MM.1S (cell line): ENCODE results near the gene RANBP1.

ENCODE experiments used
- DNase-seq: peaks from one replicate; pipeline ENCODE4 v3.0.0-alpha.2; 2015
- H2AFZ ChIP-seq: fragments of 300-600 bp; sonication (generic); 2 replicates; pipeline ENCODE4 v1.6.0; 2016; ENCODE audit warnings: antibody characterized with exemption, low read length
- H3F3A ChIP-seq: fragments of 300-600 bp; sonication (generic); 2 replicates; pipeline ENCODE4 v1.6.1; 2016; ENCODE audit warnings: mild to moderate bottlenecking, antibody characterized with exemption, low read length, moderate library complexity, mixed read lengths; ENCODE audit not compliant: insufficient read depth
- H3K27ac ChIP-seq: fragments of 300-600 bp; sonication (generic); 2 replicates; pipeline ENCODE4 v1.5.1; 2016; ENCODE audit warnings: mild to moderate bottlenecking, low read length
- H3K27me3 ChIP-seq: fragments of 300-600 bp; sonication (generic); replicated peaks from 2 replicates; pipeline ENCODE4 v1.6.0; 2016; ENCODE audit warnings: low read length; ENCODE audit not compliant: insufficient read depth
- H3K36me3 ChIP-seq: fragments of 300-600 bp; sonication (generic); replicated peaks from 2 replicates; pipeline ENCODE4 v1.6.1; 2016; ENCODE audit warnings: mild to moderate bottlenecking, low read length, mixed read lengths; ENCODE audit not compliant: insufficient read depth
- H3K4me1 ChIP-seq: fragments of 300-600 bp; sonication (generic); 2 replicates; pipeline ENCODE4 v1.6.1; 2016; ENCODE audit warnings: low read length, mixed read lengths
- H3K4me2 ChIP-seq: fragments of 300-600 bp; sonication (generic); 2 replicates; pipeline ENCODE4 v1.6.0; 2016; ENCODE audit warnings: low read depth, low read length
- H3K4me3 ChIP-seq: fragments of 300-600 bp; sonication (generic); 2 replicates; pipeline ENCODE4 v1.5.1; 2016; ENCODE audit warnings: low read length, mixed read lengths
- H3K79me2 ChIP-seq: fragments of 300-600 bp; sonication (generic); 2 replicates; pipeline ENCODE4 v1.6.1; 2016; ENCODE audit warnings: mixed run types, low read length, mixed read lengths
- H3K9ac ChIP-seq: fragments of 300-600 bp; sonication (generic); 2 replicates; pipeline ENCODE4 v1.6.1; 2016; ENCODE audit warnings: low read length, mixed read lengths
- H3K9me2 ChIP-seq: fragments of 300-600 bp; sonication (generic); replicated peaks from 2 replicates; pipeline ENCODE4 v1.6.1; 2016; ENCODE audit warnings: mild to moderate bottlenecking, low read length, mixed read lengths; ENCODE audit not compliant: insufficient read depth
- H3K9me3 ChIP-seq: fragments of 300-600 bp; sonication (generic); replicated peaks from 2 replicates; pipeline ENCODE4 v1.6.1; 2016; ENCODE audit warnings: mild to moderate bottlenecking, low read length, mixed read lengths; ENCODE audit not compliant: insufficient read depth
- H4K20me1 ChIP-seq: fragments of 300-600 bp; sonication (generic); 2 replicates; pipeline ENCODE4 v1.6.1; 2016; ENCODE audit warnings: mild to moderate bottlenecking, low read length, moderate library complexity, mixed read lengths; ENCODE audit not compliant: insufficient read depth
- CTCF ChIP-seq: fragments of 300-600 bp; sonication (generic); IDR thresholded peaks from 2 replicates; pipeline ENCODE4 v1.5.1; 2016; ENCODE audit warnings: antibody characterized with exemption, low read length, mixed read lengths
- EZH2 ChIP-seq: fragments of 300-600 bp; sonication (generic); optimal IDR thresholded peaks from 2 replicates; pipeline ENCODE3; 2017; ENCODE audit warnings: low read depth, mild to moderate bottlenecking, antibody characterized with exemption, low read length, mixed read lengths
- EZH2phosphoT487 ChIP-seq: fragments of 300-600 bp; sonication (generic); IDR thresholded peaks from 2 replicates; pipeline ENCODE4 v1.6.1; 2018; ENCODE audit warnings: antibody characterized with exemption, low read length

Gene RANBP1

GRCh38 chr22:20087319-20088262 lies 28.3 kb upstream of the RANBP1 start:
- H3K4me1 ChIP-seq: no peaks in the 10 kb centered on the region
- H3K36me3 ChIP-seq: peaks cover 23% of the 10 kb centered on the region
- H3F3A ChIP-seq: no peaks in the 10 kb centered on the region
- no peaks in the 10 kb centered on the region for H3K27me3 ChIP-seq
- no peak overlapping the region for H3K4me2 ChIP-seq
- peaks cover 12% of the 10 kb centered on the region for H4K20me1 ChIP-seq
- H3K9ac ChIP-seq: no peak overlapping the region
- no peak overlapping the region for H3K27ac ChIP-seq
- peaks cover 68% of the 10 kb centered on the region for H3K79me2 ChIP-seq
- DNase-seq: no peak
- H2AFZ ChIP-seq: no peak overlapping the region
- H3K4me3 ChIP-seq: no peak overlapping the region
- no peaks in the 10 kb centered on the region for H3K9me2 ChIP-seq
- H3K9me3 ChIP-seq: no peaks in the 10 kb centered on the region
- TF ChIP-seq CTCF: no peak
- TF ChIP-seq EZH2phosphoT487: no peak
- no peak for TF ChIP-seq EZH2

GRCh38 chr22:20088263-20088648 lies 27.6 kb upstream of the RANBP1 start:
- H3K36me3 ChIP-seq: peaks cover 23% of the 10 kb centered on the region
- H3K9ac ChIP-seq: no peak overlapping the region
- no peaks in the 10 kb centered on the region for H3K27me3 ChIP-seq
- H2AFZ ChIP-seq: no peak overlapping the region
- H3K9me3 ChIP-seq: no peaks in the 10 kb centered on the region
- peaks cover 61% of the 10 kb centered on the region for H3K79me2 ChIP-seq
- H3K9me2 ChIP-seq: no peaks in the 10 kb centered on the region
- peaks cover 12% of the 10 kb centered on the region for H4K20me1 ChIP-seq
- H3K4me2 ChIP-seq: no peak overlapping the region
- H3F3A ChIP-seq: no peaks in the 10 kb centered on the region
- H3K27ac ChIP-seq: no peak overlapping the region
- no peak for TF ChIP-seq EZH2
- TF ChIP-seq EZH2phosphoT487: no peak
- TF ChIP-seq CTCF: no peak
- H3K4me1 ChIP-seq: no peaks in the 10 kb centered on the region
- DNase-seq: no peak
- no peak overlapping the region for H3K4me3 ChIP-seq

- H3K9me3 ChIP-seq: no peaks in the 10 kb centered on the region
- H3K36me3 ChIP-seq: peaks cover 23% of the 10 kb centered on the region
- H3K79me2 ChIP-seq: peaks cover 50% of the 10 kb centered on the region
- no peak for DNase-seq
- H3K9me2 ChIP-seq: no peaks in the 10 kb centered on the region
- no peak overlapping the region for H3K9ac ChIP-seq
- TF ChIP-seq EZH2 (no peak), CTCF (no peak), EZH2phosphoT487 (no peak)
- no peaks in the 10 kb centered on the region for H3K4me1 ChIP-seq
- H3K4me3 ChIP-seq: no peak overlapping the region
- no peak overlapping the region for H3K27ac ChIP-seq
- H2AFZ ChIP-seq: no peak overlapping the region
- no peaks in the 10 kb centered on the region for H3K27me3 ChIP-seq
- H4K20me1 ChIP-seq: peaks cover 8% of the 10 kb centered on the region
- H3K4me2 ChIP-seq: no peak overlapping the region
- H3F3A ChIP-seq: no peaks in the 10 kb centered on the region
Measured at GRCh38 chr22:20089226-20089976, 26.5 kb upstream of the RANBP1 start.
